ENCODE data around the gene LCOR.

Gene LCOR

GRCh38 chr10:96890580-96890979 lies 58.5 kb downstream of the LCOR start:
- DNase-seq = no peak

GRCh38 chr10:96891840-96892239 lies 59.7 kb downstream of the LCOR start:
- no peak for DNase-seq

GRCh38 chr10:96895662-96896424 lies 63.7 kb downstream of the LCOR start:
- DNase-seq = no peak

GRCh38 chr10:96896884-96897589 lies 64.9 kb downstream of the LCOR start:
- DNase-seq = no peak

- DNase-seq = no peak
These were observed 70.0 kb downstream of the LCOR start for GRCh38 chr10:96902117-96902516.

- no peak for DNase-seq
These were observed 70.7 kb downstream of the LCOR start for GRCh38 chr10:96902731-96903358.

GRCh38 chr10:96904648-96905047 lies 72.5 kb downstream of the LCOR start:
- peak; percentile 41 for DNase-seq

- no peak for DNase-seq
These were observed 74.8 kb downstream of the LCOR start for GRCh38 chr10:96906864-96907263.

- DNase-seq = no peak
These were observed 78.6 kb downstream of the LCOR start for GRCh38 chr10:96910488-96911395.

- DNase-seq = no peak
These were observed 80.3 kb downstream of the LCOR start for GRCh38 chr10:96912405-96912804.

- DNase-seq = no peak
These were observed 81.8 kb downstream of the LCOR start for GRCh38 chr10:96913906-96914305.

GRCh38 chr10:96917628-96918027 lies 85.5 kb downstream of the LCOR start:
- no peak for DNase-seq

GRCh38 chr10:96918214-96919002 lies 86.3 kb downstream of the LCOR start:
- no peak for DNase-seq

- DNase-seq = no peak
These were observed 87.8 kb downstream of the LCOR start for GRCh38 chr10:96919785-96920430.

- DNase-seq = no peak
These were observed 89.6 kb downstream of the LCOR start for GRCh38 chr10:96921655-96922054.

GRCh38 chr10:96922978-96923948 lies 91.2 kb downstream of the LCOR start:
- no peak for DNase-seq

GRCh38 chr10:96924861-96925260 lies 92.8 kb downstream of the LCOR start:
- DNase-seq = no peak

- no peak for DNase-seq
These were observed 98.4 kb downstream of the LCOR start for GRCh38 chr10:96930469-96930868.

GRCh38 chr10:96935148-96935547 lies 103.0 kb downstream of the LCOR start:
- no peak for DNase-seq

- DNase-seq = no peak
These were observed 103.7 kb downstream of the LCOR start for GRCh38 chr10:96935810-96936209.

Data from SHP77 treated with DMSO at 0.1 percent for 48 hours (cell line).